Measurements from ENCODE around the gene TEKT1. TPM values are rescaled to one million over a fixed set of nuclear protein-coding genes. Genes with fewer than 3 reads are reported as not detected.
"Not testable (repeated sequence)": the region's sequence is repeated elsewhere in the genome, so short reads cannot be mapped to it uniquely, and the experiment has no call there.

Gene TEKT1
- total RNA-seq, 4 donors from 2014 or later, result 0.12 to 2.4 TPM; not detected in 2

DNA sequence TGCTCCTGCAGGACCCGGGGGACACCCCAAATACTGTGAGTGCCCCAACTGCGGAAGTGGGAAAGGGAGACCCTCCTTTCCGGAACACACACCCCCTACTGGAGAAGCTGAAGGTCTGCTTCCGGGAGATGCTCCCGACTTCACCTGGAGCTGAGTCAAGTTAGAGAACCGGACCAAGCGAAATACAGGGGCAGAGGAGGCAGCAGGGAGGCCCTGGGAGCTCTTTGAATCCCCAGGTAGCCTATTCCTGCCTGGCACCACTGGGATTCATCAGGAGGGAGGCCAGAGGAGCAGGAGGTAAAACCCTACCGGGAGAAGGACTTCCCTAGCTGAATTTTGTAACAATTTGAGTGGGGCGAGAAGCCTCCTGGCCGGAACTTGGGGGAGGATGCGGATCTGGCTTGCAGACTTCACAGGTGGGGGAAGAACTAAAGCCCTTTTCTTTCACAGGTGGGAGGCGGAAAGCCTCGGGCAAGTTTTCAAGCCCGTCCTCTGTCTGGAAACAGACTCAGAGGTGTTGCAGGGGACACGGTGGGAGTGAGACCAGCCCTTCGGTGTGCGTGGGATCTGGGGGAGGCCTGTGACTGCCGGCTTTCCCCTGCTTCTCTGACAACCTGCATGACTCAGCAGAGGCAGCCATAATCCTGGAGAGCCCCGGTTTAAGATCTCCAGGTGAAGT, 22.4 kb upstream of the TEKT1 start:
- TF ChIP-seq POLR2A (IDR thresholded peaks at IDR 0.05), result no peak
- TF ChIP-seq, protein P1, sequence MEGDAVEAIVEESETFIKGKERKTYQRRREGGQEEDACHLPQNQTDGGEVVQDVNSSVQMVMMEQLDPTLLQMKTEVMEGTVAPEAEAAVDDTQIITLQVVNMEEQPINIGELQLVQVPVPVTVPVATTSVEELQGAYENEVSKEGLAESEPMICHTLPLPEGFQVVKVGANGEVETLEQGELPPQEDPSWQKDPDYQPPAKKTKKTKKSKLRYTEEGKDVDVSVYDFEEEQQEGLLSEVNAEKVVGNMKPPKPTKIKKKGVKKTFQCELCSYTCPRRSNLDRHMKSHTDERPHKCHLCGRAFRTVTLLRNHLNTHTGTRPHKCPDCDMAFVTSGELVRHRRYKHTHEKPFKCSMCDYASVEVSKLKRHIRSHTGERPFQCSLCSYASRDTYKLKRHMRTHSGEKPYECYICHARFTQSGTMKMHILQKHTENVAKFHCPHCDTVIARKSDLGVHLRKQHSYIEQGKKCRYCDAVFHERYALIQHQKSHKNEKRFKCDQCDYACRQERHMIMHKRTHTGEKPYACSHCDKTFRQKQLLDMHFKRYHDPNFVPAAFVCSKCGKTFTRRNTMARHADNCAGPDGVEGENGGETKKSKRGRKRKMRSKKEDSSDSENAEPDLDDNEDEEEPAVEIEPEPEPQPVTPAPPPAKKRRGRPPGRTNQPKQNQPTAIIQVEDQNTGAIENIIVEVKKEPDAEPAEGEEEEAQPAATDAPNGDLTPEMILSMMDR (IDR thresholded peaks at IDR 0.05), result no peak
- no peaks in the 10 kb centered on the region for H3K36me3 ChIP-seq
- no peak overlapping the region for H3K4me3 ChIP-seq
- intact Hi-C loops (cut with DNase I; ENCODE audit: low total_unique reads), result no loop called here
- no peaks in the 10 kb centered on the region for H3K27me3 ChIP-seq
- DNase-seq, result no peak
- H3K9me3 ChIP-seq, result no peaks in the 10 kb centered on the region
- H3K27ac ChIP-seq, result no peak overlapping the region
- H3K4me1 ChIP-seq, result no peaks in the 10 kb centered on the region

DNA sequence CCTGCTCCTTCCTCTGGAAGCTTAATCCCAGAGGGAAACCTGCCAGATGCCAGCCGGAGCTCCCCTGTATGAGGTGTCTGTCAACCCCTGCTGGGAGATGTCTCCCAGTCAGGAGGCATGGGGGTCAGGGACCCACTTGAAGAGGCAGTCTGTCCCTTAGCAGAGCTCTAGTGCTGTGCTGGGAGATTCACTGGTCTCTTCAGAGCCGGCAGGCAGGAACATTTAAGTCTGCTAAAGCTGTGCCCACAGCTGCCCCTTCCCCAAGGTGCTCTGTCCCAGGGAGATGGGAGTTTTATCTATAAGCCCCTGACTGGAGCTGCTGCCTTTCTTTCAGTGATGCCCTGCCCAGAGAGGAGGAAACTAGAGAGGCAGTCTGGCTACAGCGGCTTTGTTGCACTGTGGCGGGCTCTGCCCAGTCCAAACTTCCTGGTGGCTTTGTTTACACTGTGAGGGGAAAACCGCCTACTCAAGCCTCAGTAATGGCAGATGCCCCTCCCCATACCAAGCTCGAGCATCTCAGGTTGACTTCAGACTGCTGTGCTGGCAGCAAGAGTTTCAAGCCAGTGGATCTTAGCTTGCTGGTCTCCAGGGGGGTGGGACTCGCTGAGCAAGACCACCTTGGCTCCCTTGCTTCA, 17.1 kb upstream of the TEKT1 start:
- intact Hi-C loops (cut with DNase I; ENCODE audit: low total_unique reads); H3K27me3 ChIP-seq; H3K27ac ChIP-seq: not testable (repeated sequence)

DNA sequence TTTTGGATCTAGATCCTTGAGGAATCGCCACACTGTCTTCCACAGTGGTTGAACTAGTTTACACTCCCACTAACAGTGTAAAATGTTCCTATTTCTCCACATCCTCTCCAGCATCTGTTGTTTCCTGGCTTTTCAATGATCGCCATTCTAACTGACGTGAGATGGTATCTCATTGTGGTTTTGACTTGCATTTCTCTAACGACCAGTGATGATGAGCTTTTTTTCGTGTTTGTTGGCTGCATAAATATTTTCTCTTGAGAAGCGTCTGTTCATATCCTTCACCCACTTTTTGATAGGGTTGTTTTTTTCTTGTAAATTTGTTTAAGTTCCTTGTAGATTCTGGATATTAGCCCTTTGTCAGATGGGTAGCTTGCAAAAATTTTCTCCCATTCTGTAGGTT, 14.6 kb upstream of the TEKT1 start:
- intact Hi-C loops (cut with DNase I; ENCODE audit: low total_unique reads); H3K9me3 ChIP-seq; H3K27ac ChIP-seq; H3K4me1 ChIP-seq; H3K36me3 ChIP-seq; H3K27me3 ChIP-seq; H3K4me3 ChIP-seq; DNase-seq: not testable (repeated sequence)

More for the DNA sequence above, 17.1 kb upstream of the TEKT1 start:
- not testable (repeated sequence) for DNase-seq, H3K36me3 ChIP-seq, H3K4me1 ChIP-seq, H3K4me3 ChIP-seq, H3K9me3 ChIP-seq

DNA sequence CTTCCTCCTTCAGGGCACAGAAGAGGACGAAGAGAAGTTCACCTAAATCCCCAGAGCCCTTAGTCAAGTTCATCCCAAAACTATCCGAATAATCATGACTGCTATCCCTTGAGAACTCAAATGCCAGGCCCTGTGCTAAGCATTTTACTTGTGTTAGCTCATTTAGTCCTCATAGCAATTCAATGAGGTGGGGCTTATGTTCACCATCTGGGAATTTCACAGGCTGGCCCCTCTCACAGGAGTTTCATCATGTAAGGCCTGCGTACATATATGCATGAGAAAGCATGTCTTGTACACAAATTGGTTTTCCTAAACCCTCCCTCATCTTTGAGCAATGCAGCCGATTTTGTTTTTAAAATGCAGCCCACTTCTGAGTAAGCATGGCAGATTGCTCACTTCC, 12.9 kb upstream of the TEKT1 start:
- H3K9me3 ChIP-seq; DNase-seq; H3K36me3 ChIP-seq; H3K27me3 ChIP-seq; H3K27ac ChIP-seq; H3K4me3 ChIP-seq; intact Hi-C loops (cut with DNase I; ENCODE audit: low total_unique reads); H3K4me1 ChIP-seq: not testable (repeated sequence)

DNA sequence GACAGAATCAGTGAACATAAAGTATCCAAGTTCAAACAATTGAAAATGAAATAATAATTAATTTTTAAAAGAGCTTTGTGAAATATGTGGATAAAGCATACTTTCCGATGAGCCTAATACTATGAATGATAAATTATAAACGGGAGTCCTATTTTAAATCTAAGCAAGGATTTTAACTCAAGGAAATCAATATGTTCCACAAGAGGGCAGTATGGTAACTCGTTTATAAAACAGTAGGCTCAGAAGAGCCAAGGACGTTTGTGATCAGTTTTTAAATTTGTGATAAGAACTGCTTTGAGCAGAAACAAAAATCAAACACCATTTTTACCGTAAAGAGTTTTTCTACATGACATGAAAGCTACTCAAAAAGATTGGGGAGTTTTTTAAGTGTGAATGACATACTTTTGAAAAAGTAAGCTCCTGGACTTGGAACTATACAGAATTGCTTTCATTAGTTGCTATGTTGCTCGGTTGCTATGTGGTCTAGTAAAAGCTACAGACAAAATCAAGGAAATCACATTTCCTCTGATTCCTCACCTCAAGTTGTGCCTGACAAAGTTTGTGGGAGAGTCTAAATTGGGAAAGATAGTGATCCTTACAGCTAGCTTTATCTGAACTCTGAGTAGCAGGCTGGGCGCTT, 11.8 kb upstream of the TEKT1 start:
- no peak for DNase-seq
- Histone ChIP-seq H3K27ac (no peak overlapping the region), H3K27me3 (no peaks in the 10 kb centered on the region), H3K4me1 (no peaks in the 10 kb centered on the region), H3K4me3 (no peak overlapping the region), H3K36me3 (no peaks in the 10 kb centered on the region), H3K9me3 (no peaks in the 10 kb centered on the region)
- intact Hi-C loops (cut with DNase I; ENCODE audit: low total_unique reads), result no loop called here
- TF ChIP-seq POLR2A (IDR thresholded peaks at IDR 0.05), result no peak
- TF ChIP-seq, protein P1 (IDR thresholded peaks at IDR 0.05), result peak; percentile 22 to 51 (median 38)

DNA sequence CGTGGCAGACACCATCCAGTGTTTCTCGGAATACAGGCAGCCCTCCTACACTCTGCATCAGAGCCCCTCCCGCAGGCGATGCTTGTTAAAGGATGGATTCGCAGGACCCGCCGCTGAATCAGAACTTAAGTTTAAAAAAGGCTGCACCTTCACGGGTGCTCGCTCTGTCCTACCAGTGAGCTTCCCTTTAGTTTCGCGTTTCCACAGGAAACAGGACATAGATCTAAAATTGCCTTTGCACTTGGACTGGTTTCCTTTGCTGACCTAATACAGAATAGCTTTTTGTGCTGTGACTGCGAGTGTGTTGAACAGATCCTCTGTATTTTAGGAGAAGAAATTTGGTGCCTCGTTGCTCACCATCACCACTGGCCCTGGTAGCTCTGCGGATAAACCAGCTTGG, 10.2 kb upstream of the TEKT1 start:
- H3K4me1 ChIP-seq; H3K4me3 ChIP-seq; H3K27me3 ChIP-seq; intact Hi-C loops (cut with DNase I; ENCODE audit: low total_unique reads); H3K27ac ChIP-seq; H3K9me3 ChIP-seq; H3K36me3 ChIP-seq; DNase-seq: not testable (repeated sequence)

DNA sequence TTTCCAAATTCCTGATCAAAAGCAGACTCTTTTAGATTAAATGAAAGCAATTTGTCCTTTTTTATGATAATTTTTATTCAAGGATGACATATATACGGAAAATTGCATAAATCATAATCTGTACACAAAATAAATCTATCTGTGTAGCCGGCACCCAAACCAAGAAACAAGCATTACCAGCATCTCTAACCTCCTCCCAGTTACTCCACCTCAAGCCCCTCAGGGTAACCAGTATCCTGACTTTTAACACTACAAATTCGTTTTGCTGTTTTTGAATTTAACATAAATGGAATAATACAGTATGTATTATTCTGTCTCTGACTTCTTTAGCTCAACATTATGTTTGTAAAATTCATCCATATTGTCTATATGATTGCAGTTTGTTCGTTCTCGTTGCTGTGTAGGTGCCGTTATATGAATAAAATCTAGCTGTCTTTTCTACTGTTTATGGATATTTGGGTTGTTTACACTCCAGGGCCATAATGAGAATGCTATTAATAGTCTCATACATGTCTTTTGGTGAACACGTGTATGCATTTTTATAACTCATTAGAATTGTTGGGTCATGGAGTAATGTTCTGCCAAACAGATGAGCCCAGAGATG, 1.0 kb downstream of the TEKT1 start:
- peaks cover 0 to 9% of the 10 kb centered on the region in 2 donors for H3K27me3 ChIP-seq
- no peak for TF ChIP-seq POLR2A (IDR thresholded peaks at IDR 0.05)
- TF ChIP-seq, protein P1 (IDR thresholded peaks at IDR 0.05), result no peak

More for the DNA sequence above, 1.0 kb downstream of the TEKT1 start:
- H3K9me3 ChIP-seq, result no peaks in the 10 kb centered on the region
- no peaks in the 10 kb centered on the region for H3K36me3 ChIP-seq
- no peak for DNase-seq
- no peak overlapping the region for H3K27ac ChIP-seq
- H3K4me3 ChIP-seq, result no peak overlapping the region
- H3K4me1 ChIP-seq, result no peaks in the 10 kb centered on the region
- intact Hi-C loops (cut with DNase I; ENCODE audit: low total_unique reads), result no loop called here

Data from uterus (tissue), 4 donors.